ENCODE results near the gene ELFN1. TPM values are rescaled to one million over a fixed set of nuclear protein-coding genes. Genes with fewer than 3 reads are reported as not detected.

Gene ELFN1
- total and polyA plus RNA-seq, 4 donors = 0.43 to 3.5 (median 3.4) TPM

DNA sequence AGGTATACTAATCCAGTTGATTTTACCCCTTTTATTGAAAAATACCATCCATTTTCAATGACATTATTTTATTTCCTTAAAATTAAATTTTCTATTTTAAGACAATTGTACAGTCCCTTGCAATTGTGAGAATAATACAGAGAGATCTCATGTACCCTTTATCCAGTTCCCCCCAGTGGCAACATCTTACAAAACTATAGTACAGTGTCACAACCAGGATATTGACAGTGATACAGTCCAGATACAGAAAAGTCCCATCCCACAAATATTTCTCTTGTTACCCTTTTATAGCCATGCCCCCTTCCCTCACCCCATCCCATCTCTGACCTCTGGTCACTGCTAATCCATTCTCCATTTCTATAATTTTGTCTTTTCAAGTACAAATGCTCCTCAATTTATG, 18.5 kb downstream of the ELFN1 start:
- H3K4me1 ChIP-seq (ENCODE audit: control insufficient read depth in 4 of 4, insufficient read depth in 4 of 4, low read length in 3 of 4) = peaks cover 0 to 9% (median 4%) of the 10 kb centered on the region in 4 donors
- H3K36me3 ChIP-seq (ENCODE audit: control insufficient read depth in 4 of 4, insufficient read depth in 3 of 4, low read depth in 1 of 4, low read length in 3 of 4) = peaks cover 0 to 5% (median 2%) of the 10 kb centered on the region in 4 donors
- DNase-seq (ENCODE audit: low spot score) = no peak
- H3K4me3 ChIP-seq (ENCODE audit: low read depth in 1 of 3, low read length in 3 of 3) = no peak overlapping the region
- no peak overlapping the region for H3K9ac ChIP-seq (ENCODE audit: low read depth in 1 of 2, low read length in 2 of 2)
- no peaks in the 10 kb centered on the region for H3K27me3 ChIP-seq (ENCODE audit: control insufficient read depth in 4 of 4, insufficient read depth in 4 of 4, low read length in 3 of 4)
- peaks cover 0 to 4% (median 1%) of the 10 kb centered on the region in 4 donors for H3K9me3 ChIP-seq (ENCODE audit: control insufficient read depth in 4 of 4, low read length in 3 of 4)
- TF ChIP-seq, protein P1, sequence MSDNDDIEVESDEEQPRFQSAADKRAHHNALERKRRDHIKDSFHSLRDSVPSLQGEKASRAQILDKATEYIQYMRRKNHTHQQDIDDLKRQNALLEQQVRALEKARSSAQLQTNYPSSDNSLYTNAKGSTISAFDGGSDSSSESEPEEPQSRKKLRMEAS (IDR thresholded peaks at IDR 0.05) = no peak
- no peak for TF ChIP-seq HNF4G (IDR thresholded peaks at IDR 0.05)
- no peak for TF ChIP-seq NR2F2 (IDR thresholded peaks at IDR 0.05)
- TF ChIP-seq, protein P2, sequence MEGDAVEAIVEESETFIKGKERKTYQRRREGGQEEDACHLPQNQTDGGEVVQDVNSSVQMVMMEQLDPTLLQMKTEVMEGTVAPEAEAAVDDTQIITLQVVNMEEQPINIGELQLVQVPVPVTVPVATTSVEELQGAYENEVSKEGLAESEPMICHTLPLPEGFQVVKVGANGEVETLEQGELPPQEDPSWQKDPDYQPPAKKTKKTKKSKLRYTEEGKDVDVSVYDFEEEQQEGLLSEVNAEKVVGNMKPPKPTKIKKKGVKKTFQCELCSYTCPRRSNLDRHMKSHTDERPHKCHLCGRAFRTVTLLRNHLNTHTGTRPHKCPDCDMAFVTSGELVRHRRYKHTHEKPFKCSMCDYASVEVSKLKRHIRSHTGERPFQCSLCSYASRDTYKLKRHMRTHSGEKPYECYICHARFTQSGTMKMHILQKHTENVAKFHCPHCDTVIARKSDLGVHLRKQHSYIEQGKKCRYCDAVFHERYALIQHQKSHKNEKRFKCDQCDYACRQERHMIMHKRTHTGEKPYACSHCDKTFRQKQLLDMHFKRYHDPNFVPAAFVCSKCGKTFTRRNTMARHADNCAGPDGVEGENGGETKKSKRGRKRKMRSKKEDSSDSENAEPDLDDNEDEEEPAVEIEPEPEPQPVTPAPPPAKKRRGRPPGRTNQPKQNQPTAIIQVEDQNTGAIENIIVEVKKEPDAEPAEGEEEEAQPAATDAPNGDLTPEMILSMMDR (IDR thresholded peaks at IDR 0.05; ENCODE audit: low read depth, low read length, missing input control) = no peak
- TF ChIP-seq, protein P3, sequence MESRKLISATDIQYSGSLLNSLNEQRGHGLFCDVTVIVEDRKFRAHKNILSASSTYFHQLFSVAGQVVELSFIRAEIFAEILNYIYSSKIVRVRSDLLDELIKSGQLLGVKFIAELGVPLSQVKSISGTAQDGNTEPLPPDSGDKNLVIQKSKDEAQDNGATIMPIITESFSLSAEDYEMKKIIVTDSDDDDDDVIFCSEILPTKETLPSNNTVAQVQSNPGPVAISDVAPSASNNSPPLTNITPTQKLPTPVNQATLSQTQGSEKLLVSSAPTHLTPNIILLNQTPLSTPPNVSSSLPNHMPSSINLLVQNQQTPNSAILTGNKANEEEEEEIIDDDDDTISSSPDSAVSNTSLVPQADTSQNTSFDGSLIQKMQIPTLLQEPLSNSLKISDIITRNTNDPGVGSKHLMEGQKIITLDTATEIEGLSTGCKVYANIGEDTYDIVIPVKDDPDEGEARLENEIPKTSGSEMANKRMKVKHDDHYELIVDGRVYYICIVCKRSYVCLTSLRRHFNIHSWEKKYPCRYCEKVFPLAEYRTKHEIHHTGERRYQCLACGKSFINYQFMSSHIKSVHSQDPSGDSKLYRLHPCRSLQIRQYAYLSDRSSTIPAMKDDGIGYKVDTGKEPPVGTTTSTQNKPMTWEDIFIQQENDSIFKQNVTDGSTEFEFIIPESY (IDR thresholded peaks at IDR 0.05) = no peak
- TF ChIP-seq, protein P4, sequence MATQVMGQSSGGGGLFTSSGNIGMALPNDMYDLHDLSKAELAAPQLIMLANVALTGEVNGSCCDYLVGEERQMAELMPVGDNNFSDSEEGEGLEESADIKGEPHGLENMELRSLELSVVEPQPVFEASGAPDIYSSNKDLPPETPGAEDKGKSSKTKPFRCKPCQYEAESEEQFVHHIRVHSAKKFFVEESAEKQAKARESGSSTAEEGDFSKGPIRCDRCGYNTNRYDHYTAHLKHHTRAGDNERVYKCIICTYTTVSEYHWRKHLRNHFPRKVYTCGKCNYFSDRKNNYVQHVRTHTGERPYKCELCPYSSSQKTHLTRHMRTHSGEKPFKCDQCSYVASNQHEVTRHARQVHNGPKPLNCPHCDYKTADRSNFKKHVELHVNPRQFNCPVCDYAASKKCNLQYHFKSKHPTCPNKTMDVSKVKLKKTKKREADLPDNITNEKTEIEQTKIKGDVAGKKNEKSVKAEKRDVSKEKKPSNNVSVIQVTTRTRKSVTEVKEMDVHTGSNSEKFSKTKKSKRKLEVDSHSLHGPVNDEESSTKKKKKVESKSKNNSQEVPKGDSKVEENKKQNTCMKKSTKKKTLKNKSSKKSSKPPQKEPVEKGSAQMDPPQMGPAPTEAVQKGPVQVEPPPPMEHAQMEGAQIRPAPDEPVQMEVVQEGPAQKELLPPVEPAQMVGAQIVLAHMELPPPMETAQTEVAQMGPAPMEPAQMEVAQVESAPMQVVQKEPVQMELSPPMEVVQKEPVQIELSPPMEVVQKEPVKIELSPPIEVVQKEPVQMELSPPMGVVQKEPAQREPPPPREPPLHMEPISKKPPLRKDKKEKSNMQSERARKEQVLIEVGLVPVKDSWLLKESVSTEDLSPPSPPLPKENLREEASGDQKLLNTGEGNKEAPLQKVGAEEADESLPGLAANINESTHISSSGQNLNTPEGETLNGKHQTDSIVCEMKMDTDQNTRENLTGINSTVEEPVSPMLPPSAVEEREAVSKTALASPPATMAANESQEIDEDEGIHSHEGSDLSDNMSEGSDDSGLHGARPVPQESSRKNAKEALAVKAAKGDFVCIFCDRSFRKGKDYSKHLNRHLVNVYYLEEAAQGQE (IDR thresholded peaks at IDR 0.05) = no peak
- no peak for TF ChIP-seq TAF1 (conservative IDR thresholded peaks at IDR 0.05)
- TF ChIP-seq GABPA (IDR thresholded peaks at IDR 0.05 in 1 of 2, conservative IDR thresholded peaks at IDR 0.05 in 1 of 2) = no peak
- TF ChIP-seq, protein P5, sequence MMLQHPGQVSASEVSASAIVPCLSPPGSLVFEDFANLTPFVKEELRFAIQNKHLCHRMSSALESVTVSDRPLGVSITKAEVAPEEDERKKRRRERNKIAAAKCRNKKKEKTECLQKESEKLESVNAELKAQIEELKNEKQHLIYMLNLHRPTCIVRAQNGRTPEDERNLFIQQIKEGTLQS (IDR thresholded peaks at IDR 0.05) = no peak
- no peak for TF ChIP-seq JUND (IDR thresholded peaks at IDR 0.05)
- TF ChIP-seq FOXA2 (IDR thresholded peaks at IDR 0.05) = no peak
- TF ChIP-seq YY1 (IDR thresholded peaks at IDR 0.05) = no peak
- no peak for TF ChIP-seq EGR1 (IDR thresholded peaks at IDR 0.05; ENCODE audit: low read depth in 2 of 2)
- no peak overlapping the region for H3K27ac ChIP-seq (ENCODE audit: low read depth in 1 of 2, low read length in 2 of 2)

DNA sequence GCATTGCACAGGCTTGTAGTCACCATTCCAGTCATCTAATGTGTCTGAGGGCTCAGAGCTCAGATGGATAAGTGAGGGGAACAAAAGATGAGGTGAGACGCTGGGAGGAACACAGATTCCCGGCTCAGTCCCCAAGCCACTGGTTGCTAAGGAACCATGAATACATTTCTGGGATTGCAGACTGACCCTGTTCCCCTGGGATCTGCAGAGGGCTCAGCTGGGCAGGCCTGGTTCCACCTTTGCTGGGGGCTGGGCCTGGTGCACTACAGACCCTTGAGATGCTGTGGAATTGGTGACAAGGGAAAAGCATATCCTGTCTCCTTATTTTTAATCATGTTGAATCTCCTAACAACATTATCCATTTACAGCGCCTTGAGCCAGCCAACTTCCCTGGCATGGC, 19.2 kb downstream of the ELFN1 start:
- no peak overlapping the region for H3K9ac ChIP-seq (ENCODE audit: low read depth in 1 of 2, low read length in 2 of 2)
- WGBS = 93% methylated on average over 3 of the region's 3 CpGs
- H3K27me3 ChIP-seq (ENCODE audit: control insufficient read depth in 4 of 4, insufficient read depth in 4 of 4, low read length in 3 of 4) = no peaks in the 10 kb centered on the region
- TF ChIP-seq YY1 (IDR thresholded peaks at IDR 0.05) (no peak), RXRA (IDR thresholded peaks at IDR 0.05) (no peak), TAF1 (conservative IDR thresholded peaks at IDR 0.05) (no peak), NR2F2 (IDR thresholded peaks at IDR 0.05) (no peak), FOXA2 (IDR thresholded peaks at IDR 0.05) (no peak), JUND (IDR thresholded peaks at IDR 0.05) (no peak), HNF4A (conservative IDR thresholded peaks at IDR 0.05) (no peak), FOXA1 (IDR thresholded peaks at IDR 0.05) (no peak), HNF4G (IDR thresholded peaks at IDR 0.05) (no peak)
- TF ChIP-seq, protein P1 (IDR thresholded peaks at IDR 0.05) = no peak
- TF ChIP-seq, protein P3 (IDR thresholded peaks at IDR 0.05) = no peak
- TF ChIP-seq, protein P2 (IDR thresholded peaks at IDR 0.05; ENCODE audit: low read depth, low read length, missing input control) = no peak
- H3K4me1 ChIP-seq (ENCODE audit: control insufficient read depth in 4 of 4, insufficient read depth in 4 of 4, low read length in 3 of 4) = peaks cover 0 to 9% (median 4%) of the 10 kb centered on the region in 4 donors
- H3K27ac ChIP-seq (ENCODE audit: low read depth in 1 of 2, low read length in 2 of 2) = no peak overlapping the region
- peaks cover 0 to 4% (median under 1%) of the 10 kb centered on the region in 4 donors for H3K9me3 ChIP-seq (ENCODE audit: control insufficient read depth in 4 of 4, low read length in 3 of 4)
- H3K36me3 ChIP-seq (ENCODE audit: control insufficient read depth in 4 of 4, insufficient read depth in 3 of 4, low read depth in 1 of 4, low read length in 3 of 4) = peaks cover 0 to 5% (median 2%) of the 10 kb centered on the region in 4 donors
- H3K4me3 ChIP-seq (ENCODE audit: low read depth in 1 of 3, low read length in 3 of 3) = no peak overlapping the region
- DNase-seq (ENCODE audit: low spot score) = no peak
